Measurements from ENCODE around the gene VPS36.
"Not testable (repeated sequence)": the region's sequence is repeated elsewhere in the genome, so short reads cannot be mapped to it uniquely, and the experiment has no call there.

VPS36 gene

DNA sequence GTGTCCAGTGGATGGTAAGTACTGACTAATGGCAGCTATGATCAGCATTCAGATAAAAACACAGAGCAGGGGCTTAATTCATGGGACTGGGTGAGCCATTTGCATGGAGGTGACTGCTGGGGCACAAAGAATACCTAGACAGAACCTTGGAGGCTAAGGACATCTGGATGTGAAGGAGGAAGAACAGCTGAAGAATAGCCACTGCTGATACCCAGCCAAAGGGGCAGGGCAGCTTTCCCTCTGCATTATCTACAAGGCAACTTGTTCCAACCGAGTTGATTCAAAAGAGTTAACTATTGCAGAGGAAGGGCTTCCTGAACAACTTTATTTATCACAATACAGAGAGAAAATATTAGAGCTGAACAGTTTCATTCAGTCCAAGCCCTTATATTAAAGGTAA lies 31.4 kb downstream of the VPS36 start:
- no peak overlapping the region for H3K27ac ChIP-seq
- TF ChIP-seq ZFX (IDR thresholded peaks at IDR 0.05; ENCODE audit: borderline replicate concordance), result no peak
- TF ChIP-seq, protein P1, sequence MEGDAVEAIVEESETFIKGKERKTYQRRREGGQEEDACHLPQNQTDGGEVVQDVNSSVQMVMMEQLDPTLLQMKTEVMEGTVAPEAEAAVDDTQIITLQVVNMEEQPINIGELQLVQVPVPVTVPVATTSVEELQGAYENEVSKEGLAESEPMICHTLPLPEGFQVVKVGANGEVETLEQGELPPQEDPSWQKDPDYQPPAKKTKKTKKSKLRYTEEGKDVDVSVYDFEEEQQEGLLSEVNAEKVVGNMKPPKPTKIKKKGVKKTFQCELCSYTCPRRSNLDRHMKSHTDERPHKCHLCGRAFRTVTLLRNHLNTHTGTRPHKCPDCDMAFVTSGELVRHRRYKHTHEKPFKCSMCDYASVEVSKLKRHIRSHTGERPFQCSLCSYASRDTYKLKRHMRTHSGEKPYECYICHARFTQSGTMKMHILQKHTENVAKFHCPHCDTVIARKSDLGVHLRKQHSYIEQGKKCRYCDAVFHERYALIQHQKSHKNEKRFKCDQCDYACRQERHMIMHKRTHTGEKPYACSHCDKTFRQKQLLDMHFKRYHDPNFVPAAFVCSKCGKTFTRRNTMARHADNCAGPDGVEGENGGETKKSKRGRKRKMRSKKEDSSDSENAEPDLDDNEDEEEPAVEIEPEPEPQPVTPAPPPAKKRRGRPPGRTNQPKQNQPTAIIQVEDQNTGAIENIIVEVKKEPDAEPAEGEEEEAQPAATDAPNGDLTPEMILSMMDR (IDR thresholded peaks at IDR 0.05), result no peak

DNA sequence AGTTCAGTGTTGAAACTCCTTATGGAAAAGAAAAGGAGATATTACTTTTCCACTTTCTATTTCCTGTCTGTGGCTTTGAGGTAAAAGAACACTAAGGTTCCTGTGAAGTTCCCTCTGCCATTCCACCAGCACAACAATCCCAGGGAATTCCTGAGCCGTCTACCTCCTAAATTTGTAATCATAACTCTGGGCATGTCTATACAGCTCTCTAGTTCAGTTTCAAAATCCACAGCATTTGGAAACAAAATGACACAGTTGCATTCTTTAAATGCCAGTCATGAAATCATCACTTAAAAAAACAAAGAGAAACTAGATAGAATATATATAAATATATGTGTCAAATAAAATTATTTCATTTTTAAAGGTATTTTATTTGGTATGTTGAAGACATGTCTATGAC lies 35.5 kb downstream of the VPS36 start:
- TF ChIP-seq, protein P1 (IDR thresholded peaks at IDR 0.05), result no peak
- TF ChIP-seq ZFX (IDR thresholded peaks at IDR 0.05; ENCODE audit: borderline replicate concordance), result no peak
- no peak overlapping the region for H3K27ac ChIP-seq

DNA sequence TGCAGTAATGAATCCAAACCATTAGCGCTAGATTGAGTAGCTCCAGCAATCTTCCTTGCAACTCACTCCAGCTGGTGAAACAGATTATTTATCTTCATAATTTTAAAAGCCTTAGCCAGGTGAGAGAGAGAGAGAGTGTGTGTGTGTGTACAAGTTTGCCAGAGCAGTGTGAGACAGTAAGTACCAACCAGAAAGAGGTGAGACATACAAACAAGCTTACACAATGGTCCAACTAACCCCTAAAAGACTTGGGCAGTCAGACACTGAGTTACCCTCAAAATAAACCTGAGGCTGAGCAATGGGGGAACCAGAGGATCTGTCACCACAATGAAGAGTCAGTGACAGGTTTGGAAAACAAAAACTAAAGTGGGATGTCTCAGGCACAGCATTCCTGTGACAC lies 36.4 kb downstream of the VPS36 start:
- TF ChIP-seq, protein P1 (IDR thresholded peaks at IDR 0.05), result no peak
- TF ChIP-seq ZFX (IDR thresholded peaks at IDR 0.05; ENCODE audit: borderline replicate concordance), result no peak
- H3K27ac ChIP-seq, result no peak overlapping the region

DNA sequence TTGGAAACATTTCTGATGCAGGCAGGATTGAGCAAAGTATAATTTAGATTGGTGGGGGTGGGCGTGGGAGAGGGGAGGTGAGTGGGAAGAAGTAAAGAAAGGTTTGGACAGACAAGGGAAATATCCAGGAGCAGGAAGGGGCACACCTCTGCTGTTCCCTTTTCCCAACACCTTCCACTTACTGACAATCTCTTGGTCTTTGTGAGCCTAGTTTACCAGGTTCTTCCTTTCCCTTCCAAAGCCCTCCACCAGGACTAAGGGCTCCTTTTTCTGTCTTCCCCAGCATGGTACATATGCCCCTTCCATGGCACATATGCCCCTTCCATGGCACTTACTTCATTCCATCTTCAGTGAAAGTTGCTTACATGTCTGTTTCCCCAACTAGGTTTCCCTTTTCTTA lies 38.3 kb downstream of the VPS36 start:
- no peak for TF ChIP-seq ZFX (IDR thresholded peaks at IDR 0.05; ENCODE audit: borderline replicate concordance)
- TF ChIP-seq, protein P1 (IDR thresholded peaks at IDR 0.05), result no peak
- no peak overlapping the region for H3K27ac ChIP-seq

DNA sequence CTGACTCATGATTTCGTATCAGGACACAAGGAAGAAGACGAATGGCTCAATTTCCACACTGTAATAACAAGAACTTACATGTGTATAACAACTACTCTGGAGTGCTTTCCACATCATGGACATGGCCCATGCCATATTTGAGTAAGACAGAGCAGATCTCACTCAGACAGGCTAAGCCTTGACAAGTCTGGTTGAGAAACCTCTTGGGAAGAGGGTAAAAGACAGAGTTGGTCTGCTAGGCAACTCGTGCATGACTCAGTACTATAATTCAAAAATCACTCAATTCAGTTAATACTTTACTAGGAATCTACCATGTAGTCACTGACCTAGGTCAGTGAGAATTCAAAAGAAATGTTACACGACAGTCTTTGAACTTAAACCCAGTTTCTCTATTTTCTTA lies 38.8 kb downstream of the VPS36 start:
- H3K27ac ChIP-seq, result no peak overlapping the region
- TF ChIP-seq, protein P1 (IDR thresholded peaks at IDR 0.05), result no peak
- no peak for TF ChIP-seq ZFX (IDR thresholded peaks at IDR 0.05; ENCODE audit: borderline replicate concordance)

DNA sequence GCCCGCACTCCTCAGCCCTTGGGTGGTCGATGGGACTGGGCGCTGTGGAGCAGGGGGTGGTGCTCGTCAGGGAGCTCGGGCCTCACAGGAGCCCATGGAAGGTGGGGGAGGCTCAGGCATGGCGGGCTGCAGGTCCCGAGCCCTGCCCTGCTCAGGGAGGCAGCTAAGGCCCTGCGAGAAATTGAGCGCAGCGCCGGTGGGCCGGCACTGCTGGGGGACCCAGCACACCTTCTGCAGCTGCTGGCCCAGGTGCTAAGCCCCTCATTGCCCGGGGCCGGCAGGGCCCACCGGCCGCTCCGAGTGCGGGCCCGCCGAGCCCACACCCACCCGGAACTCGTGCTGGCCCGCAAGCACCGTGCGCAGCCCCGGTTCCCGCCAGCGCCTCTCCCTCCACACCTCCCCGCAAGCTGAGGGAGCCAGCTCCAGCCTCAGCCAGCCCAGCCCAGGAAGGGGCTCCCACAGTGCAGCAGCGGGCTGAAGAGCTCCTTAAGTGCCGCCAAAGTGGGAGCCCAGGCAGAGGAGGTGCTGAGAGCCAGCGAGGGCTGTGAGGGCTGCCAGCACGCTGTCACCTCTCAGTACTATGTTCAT lies 42.3 kb downstream of the VPS36 start:
- not testable (repeated sequence) for H3K27ac ChIP-seq

DNA sequence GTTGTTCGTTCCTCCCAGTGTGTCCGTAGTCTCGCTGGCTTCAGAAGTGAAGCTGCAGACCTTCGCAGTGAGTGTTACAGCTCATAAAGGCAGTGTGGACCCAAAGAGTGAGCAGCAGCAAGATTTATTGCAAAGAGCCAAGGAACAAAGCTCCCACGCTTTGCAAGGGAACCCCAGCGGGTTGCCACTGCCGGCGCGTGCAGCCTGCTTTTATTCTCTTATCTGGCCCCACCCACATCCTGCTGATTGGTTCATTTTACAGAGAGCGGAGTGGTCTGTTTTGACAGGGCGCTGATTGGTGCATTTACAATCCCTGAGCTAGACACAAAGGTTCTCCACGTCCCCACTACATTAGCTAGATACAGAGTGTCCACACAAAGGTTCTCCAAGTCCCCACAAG lies 43.0 kb downstream of the VPS36 start:
- H3K27ac ChIP-seq, result not testable (repeated sequence)

DNA sequence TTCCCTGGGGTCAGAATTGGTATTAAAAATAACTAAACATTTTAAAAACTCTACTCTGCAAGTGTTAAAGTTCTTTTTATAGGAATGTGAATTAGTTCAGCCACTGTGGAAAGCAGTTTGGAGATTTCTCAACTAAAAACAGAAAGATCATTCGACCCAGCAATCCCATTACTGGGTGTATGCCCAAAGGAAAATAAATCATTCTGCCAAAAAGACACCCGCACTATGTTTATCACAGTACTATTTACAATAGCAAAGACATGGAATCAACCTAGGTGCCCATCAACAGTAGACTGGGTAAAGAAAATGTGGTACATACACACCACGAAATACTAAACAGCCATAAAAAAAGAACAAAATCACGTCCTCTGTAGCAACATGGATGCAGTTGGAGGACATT lies 43.8 kb downstream of the VPS36 start:
- no peak for TF ChIP-seq ZFX (IDR thresholded peaks at IDR 0.05; ENCODE audit: borderline replicate concordance)
- TF ChIP-seq, protein P1 (IDR thresholded peaks at IDR 0.05), result no peak
- no peak overlapping the region for H3K27ac ChIP-seq

Measured in 22Rv1 (cell line).